T47D (cell line): ENCODE data around the gene ERAL1.
"Not testable (repeated sequence)": the region's sequence is repeated elsewhere in the genome, so short reads cannot be mapped to it uniquely, and the experiment has no call there.

ENCODE experiments used
- DNase-seq, 2 experiments: peaks; one replicate each; pipeline versions ENCODE4 v3.0.0 to v3.0.0-alpha.2; 2011 to 2012; ENCODE audit warnings: low read depth in 1 of 2, low spot score in 1 of 2
- JUND ChIP-seq: IDR thresholded peaks from 2 replicates; pipeline ENCODE4 v1.6.1; 2012; ENCODE audit warnings: low read depth
- in situ Hi-C: cut with HindIII; loops from 2 replicates; pipeline ENCODE4 v1.10.0; 2016; ENCODE audit warnings: low sequenced_read_pairs, low pct_unique_long_range_greater_than_20kb

ERAL1 gene

GRCh38 chr17:28860363-28860808 is 5.6 kb downstream of the ERAL1 start:
- in situ Hi-C loops = no loop called here
- TF ChIP-seq JUND = no peak
- no peak for DNase-seq

GRCh38 chr17:28861393-28862203 is 6.8 kb downstream of the ERAL1 start:
- DNase-seq = no peak
- TF ChIP-seq JUND = no peak
- in situ Hi-C loops = no loop called here

- no peak for TF ChIP-seq JUND
- no peak for DNase-seq
- in situ Hi-C loops = no loop called here
Observed at GRCh38 chr17:28862561-28862960, 7.7 kb downstream of the ERAL1 start.

GRCh38 chr17:28863953-28864352 is 9.1 kb downstream of the ERAL1 start:
- in situ Hi-C loops = no loop called here
- DNase-seq = no peak
- no peak for TF ChIP-seq JUND

- TF ChIP-seq JUND = no peak
- DNase-seq = no peak
- in situ Hi-C loops = no loop called here
Observed at GRCh38 chr17:28864991-28865849, 10.4 kb downstream of the ERAL1 start.

GRCh38 chr17:28865946-28866752 is 11.3 kb downstream of the ERAL1 start:
- DNase-seq = no peak

GRCh38 chr17:28867276-28867675 is 12.5 kb downstream of the ERAL1 start:
- TF ChIP-seq JUND = no peak
- in situ Hi-C loops = no loop called here

More at GRCh38 chr17:28865946-28866752, 11.3 kb downstream of the ERAL1 start:
- in situ Hi-C loops = no loop called here
- no peak for TF ChIP-seq JUND

GRCh38 chr17:28871056-28871579 is 16.3 kb downstream of the ERAL1 start:
- no peak for TF ChIP-seq JUND
- in situ Hi-C loops = no loop called here
- DNase-seq = no peak

More at GRCh38 chr17:28867276-28867675, 12.5 kb downstream of the ERAL1 start:
- no peak for DNase-seq

GRCh38 chr17:28873839-28874238 is 19.0 kb downstream of the ERAL1 start:
- in situ Hi-C loops = no loop called here
- DNase-seq = no peak
- no peak for TF ChIP-seq JUND

GRCh38 chr17:28874750-28875149 is 19.9 kb downstream of the ERAL1 start:
- in situ Hi-C loops = no loop called here
- no peak for DNase-seq
- TF ChIP-seq JUND = no peak

- peak in 1 of 2 experiments; percentile 34 for DNase-seq
- TF ChIP-seq JUND = no peak
- in situ Hi-C loops = no loop called here
Observed at GRCh38 chr17:28875848-28876550, 21.2 kb downstream of the ERAL1 start.

- DNase-seq, in situ Hi-C loops: not testable (repeated sequence)
Observed at GRCh38 chr17:28877150-28877711, 22.4 kb downstream of the ERAL1 start.
